GM19452 (cell line): ENCODE data around the gene SPCS2.
"Not testable (repeated sequence)": the region's sequence is repeated elsewhere in the genome, so short reads cannot be mapped to it uniquely, and the experiment has no call there.

Source experiments
- ATAC-seq: cut with Tn5 transposase; IDR thresholded peaks from one replicate; pipeline ENCODE4 v1.9.1; 2021; ENCODE audit not compliant: unreplicated experiment

SPCS2 gene

DNA sequence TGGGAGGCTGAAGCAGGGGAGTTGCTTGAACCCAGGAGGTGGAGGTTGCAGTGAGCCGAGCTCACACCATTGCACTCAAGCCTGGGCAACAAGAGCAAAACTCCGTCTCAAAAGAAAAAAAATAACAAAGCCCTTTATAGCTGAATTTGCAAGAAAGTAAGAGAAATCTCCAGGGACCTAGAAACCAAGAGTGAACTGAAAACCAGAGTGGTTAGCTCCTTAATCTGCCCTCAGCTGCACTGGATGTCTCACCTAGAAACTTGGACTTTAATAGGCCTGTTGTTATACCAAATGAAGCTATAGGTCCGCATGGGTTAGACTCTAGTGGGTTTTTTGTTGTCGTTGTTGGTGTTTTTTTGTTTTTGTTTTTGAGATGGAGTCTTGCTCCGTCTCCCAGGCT, 43.8 kb downstream of the SPCS2 start:
- no peak for ATAC-seq

DNA sequence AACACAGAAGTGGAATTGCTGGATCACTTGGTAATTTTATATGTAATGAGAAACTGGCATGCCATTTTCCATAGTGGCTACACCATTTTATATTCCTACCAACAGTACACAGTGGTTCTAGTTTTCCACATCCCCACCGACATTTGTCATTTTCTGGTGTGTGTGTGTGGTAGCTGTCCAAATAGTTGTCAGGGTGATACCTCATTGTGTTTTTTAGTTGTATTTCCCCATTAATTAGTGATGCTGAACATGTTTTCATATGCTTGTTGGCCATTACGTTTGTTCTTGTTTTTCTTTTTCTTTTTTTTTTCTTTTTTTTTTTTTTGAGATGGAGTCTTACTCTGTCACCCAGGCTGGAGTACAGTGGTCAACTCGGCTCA, 51.9 kb downstream of the SPCS2 start:
- ATAC-seq = no peak

DNA sequence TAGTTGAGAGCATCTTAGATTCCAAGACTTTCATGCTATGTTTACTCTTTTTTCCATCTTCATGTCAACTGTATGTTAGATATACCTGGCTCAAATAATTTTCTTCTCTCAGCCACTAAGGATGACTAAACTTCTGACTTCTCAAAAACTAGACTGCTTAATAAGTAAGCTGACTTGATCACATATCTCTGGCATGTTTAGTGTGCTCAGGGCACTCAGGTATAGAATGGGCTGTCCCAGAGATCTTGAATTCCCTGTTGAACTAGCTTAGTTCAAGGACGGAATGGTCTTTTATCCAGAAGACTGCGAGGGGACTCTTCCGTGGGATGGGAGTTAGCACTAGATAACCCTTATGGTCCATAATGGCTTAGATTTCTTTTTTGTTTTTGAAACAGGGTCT, 52.6 kb downstream of the SPCS2 start:
- no peak for ATAC-seq

DNA sequence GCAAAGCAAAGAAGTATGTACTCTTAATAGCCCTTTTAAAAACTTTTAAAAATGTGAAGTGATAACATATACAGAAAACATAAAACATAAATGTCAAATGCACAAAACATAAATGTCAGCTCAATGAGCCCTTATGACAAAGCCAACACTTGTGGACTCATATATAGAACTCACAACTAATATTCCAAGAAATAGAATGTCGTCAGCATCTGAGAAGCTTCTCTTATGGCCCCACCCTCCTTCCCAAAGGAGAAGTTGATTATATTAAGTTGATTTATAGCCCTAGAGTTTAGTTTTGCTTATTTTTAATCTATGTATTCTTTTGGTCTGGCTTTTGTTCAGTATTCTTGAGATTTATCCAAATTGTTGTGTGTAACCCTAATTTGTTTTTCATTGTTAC, 53.5 kb downstream of the SPCS2 start:
- no peak for ATAC-seq

DNA sequence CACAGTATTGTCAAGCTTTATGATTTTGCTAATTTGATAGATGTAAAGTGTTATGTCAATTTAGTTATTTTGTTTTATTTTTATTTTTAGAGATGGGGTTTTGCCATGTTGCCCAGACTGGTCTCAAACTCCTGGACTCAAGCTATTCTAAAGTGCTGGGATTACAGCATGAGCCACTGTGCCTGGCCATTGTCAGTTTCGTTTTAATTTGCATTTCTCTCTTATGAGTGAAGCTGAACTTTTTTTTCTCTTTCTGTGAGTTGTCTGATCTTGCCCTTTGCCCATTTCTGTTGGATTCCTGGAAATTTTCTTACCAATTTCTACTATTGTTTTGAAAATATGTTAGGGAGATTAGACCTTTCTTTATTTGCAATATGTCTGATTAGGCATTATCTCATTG, 55.1 kb downstream of the SPCS2 start:
- no peak for ATAC-seq

DNA sequence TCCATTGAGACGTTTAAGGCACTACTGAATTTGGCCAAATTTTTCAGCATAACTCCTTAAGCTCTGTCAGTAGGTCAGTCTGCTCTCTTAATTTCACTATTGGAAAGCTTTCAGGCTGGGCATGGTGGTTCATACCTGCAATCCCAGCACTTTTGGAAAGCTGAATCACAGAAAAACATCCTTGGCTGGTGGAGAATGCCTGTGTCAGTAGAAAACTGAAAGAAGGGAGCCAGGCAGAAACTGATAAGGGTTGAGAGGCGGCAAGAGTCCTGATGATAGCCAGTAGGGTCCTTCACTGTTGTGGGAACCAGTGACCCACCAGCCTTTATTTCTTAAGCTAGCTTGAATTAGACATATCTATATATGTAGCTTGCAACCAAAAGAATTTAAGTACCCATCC, 62.3 kb downstream of the SPCS2 start:
- no peak for ATAC-seq

DNA sequence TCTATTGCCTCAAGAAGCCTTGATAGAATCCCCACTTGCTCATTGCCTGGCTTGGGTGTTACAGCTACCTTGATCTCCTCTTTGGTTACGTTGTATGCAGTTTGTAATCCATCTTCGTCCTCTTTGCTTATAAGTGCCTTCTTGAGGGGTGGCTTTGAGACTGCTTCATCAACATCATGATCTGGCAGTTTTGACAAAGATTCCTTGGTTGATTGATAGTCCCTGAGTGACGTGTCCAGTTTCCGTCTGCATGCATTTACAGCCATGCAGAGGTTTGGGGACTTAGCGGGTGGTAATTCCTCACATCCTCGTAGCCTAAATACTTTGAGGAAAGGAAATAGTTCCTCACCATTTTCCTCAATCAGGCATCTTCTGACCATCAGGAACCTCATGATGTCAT, 62.8 kb downstream of the SPCS2 start:
- ATAC-seq = no peak

DNA sequence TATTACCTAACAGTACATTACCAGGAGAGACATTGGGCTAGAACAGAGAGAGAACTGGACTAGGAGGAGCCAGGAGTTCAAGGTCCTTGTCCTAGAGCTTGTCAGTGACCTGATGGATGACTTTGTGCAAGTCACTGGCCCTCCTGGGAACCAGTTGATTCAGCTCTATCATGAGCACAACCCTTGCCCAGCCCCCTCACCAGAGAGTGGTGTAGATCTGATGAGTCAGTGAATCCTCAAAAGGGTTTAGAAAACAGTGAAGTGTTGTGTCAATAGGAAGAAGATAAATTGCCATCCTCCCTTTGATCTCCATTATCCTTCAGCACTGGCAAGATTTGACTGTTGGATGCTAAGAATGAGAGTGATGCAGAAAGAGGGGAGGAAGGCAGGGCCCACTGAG, 64.0 kb downstream of the SPCS2 start:
- ATAC-seq = no peak

DNA sequence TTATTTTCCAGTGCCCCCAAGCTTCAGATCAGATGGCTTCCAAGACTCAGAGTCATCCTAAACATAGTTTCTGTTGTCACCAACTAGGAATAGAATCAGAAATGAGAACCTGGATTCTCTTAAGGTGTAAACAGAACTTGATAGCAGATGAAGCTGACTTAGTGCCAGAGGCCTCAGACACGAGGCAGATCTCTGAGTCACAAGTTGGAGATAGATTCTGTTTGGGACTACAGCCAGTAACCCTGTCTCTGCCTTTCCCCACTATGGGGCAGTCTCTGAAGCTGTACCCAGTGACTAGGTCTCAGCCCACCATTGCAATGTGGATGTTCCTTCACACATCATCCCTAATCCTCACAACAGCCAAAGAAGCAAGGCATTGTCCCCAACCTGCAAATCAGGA, 65.1 kb downstream of the SPCS2 start:
- ATAC-seq = no peak

DNA sequence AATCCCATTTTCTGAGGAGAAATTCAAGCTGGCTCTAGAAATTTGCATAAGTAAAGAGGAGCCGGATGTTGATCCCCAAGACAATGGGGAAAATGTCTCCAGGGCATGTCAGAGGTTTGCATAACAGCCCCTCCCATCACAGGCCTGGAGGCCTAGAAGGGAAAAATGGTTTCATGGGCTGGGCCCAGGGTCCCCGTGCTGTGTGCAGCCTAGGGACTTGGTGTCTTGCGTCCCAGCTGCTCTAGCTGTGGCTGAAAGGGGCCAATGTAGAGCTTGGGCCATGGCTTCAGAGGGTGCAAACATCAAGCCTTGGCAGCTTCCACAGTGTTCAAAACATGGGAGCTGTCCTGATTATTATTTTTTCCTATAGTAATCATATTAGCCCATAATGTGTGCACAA, 70.1 kb downstream of the SPCS2 start:
- not testable (repeated sequence) for ATAC-seq

DNA sequence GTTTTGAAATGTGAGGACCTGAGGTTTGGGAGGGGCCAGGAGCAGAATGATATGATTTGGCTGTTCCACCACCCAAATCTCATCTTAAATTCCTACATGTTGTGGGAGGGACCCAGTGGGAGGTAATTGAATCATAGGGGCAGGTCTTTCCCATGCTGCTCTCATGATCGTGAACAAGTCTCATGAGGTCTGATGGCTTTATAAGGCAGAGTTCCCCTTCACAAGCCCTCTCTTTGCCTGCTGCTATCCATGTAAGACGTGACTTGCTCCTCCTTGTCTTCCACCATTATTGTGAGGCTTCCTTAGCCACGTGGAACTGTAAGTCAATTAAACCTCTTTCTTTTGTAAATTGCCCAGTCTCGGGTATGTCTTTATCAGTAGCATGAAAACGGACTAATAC, 71.3 kb downstream of the SPCS2 start:
- ATAC-seq = not testable (repeated sequence)

DNA sequence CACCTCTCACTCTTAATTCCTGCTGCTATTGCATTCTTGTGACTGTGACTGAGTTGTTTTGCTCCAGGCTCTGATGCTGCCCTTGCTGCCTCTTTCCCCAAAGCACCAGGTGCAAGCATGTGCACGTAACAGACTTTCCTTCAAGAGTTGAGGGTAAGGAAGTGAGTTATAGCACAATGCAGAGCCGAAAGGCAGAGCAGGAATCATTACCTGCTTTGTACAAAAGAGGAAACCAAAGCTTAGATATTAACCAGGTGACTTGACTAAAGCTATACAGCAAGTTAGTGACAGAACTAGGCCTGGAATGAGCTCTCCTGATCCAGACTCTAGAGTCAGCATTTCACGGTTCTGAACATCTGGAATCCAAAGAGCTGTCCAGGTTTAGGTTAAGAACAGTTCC, 73.2 kb downstream of the SPCS2 start:
- ATAC-seq = peak; percentile 78

DNA sequence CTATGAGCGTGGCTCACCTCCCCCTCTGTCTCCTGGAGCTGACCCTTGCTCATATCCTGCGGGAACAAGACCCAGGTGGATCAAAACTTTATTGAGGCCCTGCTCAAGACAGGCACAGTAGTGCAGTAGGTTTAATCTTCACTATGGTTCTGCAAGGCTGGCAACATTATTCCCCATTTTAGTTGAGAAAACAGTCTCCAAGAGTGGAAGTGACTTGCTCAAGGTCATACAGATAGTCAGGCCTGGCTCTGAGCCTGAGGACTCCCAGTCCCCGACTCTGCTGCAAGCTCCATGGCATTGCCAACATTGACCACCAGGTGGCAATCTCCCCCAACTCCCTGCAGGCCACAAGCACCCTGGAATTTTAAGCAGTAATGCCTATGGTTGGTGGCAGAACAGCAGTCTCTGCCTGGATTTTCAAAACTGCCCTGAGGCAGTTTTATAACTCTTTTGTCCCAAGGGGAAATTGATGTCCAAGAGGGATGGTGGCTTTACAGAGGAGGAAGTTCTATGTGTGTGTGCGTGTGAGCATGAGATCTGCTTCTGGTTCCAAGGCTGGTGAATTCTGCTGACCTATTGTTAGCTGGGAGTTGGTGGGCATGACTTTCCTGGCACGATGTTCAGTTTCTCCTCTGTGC, 73.8 kb downstream of the SPCS2 start:
- peak; percentile 75 for ATAC-seq

DNA sequence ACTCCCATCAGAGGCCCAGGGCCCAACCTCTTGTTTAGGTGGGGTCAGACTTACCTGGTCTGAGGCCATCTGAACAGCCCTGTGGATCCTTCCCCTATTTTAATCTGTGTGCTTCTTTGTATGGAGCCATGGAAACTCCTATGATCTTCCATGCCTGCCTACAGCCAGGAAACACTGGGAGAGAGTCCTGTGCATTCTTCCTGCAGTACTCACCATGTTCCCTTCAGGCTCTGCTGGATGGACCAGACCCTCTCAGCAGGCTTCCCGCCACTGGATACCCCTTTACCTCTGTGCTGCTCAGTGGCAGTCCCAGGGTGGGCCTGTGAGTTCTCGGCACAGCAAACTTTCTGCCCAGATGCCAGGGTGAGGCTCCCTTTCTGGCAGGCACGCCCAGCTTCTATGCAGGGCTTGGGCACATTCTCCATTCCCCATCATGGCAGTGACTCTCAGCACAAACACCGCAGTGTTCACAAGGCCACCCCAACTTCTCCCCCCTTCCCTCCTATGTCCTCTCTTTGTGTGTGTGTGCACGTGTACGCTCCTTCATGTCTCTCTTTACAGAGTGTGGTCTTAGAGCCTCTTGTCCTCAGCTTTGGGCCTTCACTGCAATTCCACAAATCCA, 74.5 kb downstream of the SPCS2 start:
- no peak for ATAC-seq

DNA sequence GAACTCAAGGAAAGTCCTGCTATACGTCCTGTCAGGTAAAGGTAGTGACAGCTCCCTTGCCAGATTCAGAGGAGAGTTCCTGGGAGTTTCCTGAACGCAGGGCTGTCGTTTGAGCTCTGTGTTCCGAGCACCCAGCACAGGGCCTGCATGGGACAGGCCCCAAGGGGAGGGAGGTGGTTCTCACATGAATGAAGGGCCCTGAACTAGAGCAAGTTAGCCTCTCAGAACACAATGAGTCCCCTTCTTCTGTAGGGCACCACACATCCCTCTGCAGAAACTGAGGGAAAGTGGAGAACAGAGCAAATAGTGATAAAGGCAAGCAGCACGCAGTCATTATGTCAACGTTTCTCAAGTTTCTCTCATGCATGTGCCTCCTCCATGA, 75.0 kb downstream of the SPCS2 start:
- ATAC-seq = no peak

DNA sequence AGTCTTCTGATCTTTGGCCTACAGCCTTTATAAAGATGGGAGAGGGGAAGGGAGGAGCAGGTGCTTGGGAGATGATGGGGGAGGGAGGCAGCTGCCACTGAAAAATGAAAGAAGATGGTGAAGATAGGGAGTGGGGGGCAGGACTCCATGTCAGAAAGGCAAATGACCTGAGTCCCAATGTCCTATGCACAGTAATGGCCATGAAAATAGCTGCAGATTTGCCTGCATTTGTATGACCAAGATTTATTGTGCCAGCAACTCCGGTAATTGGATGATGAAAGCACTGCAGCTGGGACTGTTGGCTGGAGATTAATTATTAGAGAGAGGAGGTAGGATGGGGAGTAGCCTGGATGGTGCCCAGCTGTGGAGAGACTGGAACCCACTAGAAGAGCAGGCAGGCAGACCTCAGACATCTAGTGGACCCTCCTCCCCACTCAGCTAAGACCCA, 75.7 kb downstream of the SPCS2 start:
- ATAC-seq = no peak

DNA sequence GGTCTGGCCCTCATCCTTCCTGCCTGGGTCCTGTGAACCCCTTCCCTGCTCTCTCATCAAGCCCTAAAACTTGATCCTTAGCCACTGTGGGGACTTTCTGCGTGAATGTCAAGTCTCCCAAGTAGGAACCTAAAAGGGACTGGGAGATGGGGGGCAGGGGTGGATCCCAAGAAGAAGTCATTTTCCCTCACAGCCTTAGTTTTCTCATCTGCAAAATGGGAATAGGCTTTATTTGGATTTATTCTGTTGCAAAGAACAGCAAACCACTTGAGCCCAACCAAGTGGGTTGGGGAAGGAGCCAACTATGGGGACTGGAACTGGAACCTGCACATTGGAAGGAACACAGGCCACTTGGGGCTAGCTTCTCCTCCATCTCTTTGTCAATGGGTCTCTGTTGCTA, 76.5 kb downstream of the SPCS2 start:
- no peak for ATAC-seq

DNA sequence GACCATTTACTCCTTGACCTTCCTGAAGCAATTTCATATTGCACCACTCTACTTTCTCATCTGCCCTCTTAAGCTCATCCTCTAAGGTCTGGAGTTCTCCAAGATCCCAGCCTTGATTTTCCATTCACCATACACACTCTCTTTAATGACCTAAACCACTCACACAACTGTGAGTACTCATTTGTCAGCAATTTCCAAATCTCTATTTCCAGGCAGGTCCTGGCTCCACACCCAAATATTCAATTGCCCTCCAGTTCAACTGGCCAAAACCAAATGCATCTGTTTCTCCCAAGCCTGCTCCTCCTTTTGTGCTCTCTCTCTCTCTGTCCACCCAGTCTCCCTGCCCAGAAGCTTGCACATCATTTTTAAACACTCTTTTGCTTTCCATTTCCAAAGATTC, 79.3 kb downstream of the SPCS2 start:
- no peak for ATAC-seq
